ENCODE measurements around the gene KIRREL3. TPM values are rescaled to one million over a fixed set of nuclear protein-coding genes. Genes with fewer than 3 reads are reported as not detected.

Gene KIRREL3
- polyA plus RNA-seq, 2 of the 4 experiments (the other 2 are of a cell fraction), result 3.0 to 11.0 TPM

DNA sequence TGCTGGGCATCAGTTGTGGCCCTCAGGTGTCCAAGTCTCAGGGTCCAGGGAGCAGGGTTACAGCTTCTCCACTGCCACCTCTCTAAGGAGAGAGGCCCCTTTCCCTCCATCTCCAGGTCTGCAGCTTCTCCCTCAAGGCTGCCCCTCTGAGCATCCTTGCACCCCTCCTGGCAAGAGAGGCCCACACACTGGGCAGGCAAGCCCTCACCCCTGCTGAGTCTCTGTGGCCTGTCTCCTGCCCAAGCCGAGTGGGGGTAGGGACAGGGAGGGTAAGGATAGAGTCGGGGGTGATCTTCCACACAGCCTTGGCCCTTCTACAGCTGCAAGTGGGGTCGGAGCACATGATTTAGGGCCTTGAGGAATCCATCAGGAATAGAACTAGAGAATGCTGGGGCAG, 568.5 kb downstream of the KIRREL3 start:
- WGBS (ENCODE audit: missing lambda C conversion rate), result 86% methylated on average over 1 of the region's 3 CpGs
- TF ChIP-seq CHD2 (IDR thresholded peaks at IDR 0.05; ENCODE audit: low read length, partially characterized antibody) (no peak), FOXS1 (CRISPR knock-in tag; IDR thresholded peaks at IDR 0.05) (no peak), MAZ (IDR thresholded peaks at IDR 0.05; ENCODE audit: borderline replicate concordance, low read depth, low read length) (no peak)
- TF ChIP-seq, protein P1, sequence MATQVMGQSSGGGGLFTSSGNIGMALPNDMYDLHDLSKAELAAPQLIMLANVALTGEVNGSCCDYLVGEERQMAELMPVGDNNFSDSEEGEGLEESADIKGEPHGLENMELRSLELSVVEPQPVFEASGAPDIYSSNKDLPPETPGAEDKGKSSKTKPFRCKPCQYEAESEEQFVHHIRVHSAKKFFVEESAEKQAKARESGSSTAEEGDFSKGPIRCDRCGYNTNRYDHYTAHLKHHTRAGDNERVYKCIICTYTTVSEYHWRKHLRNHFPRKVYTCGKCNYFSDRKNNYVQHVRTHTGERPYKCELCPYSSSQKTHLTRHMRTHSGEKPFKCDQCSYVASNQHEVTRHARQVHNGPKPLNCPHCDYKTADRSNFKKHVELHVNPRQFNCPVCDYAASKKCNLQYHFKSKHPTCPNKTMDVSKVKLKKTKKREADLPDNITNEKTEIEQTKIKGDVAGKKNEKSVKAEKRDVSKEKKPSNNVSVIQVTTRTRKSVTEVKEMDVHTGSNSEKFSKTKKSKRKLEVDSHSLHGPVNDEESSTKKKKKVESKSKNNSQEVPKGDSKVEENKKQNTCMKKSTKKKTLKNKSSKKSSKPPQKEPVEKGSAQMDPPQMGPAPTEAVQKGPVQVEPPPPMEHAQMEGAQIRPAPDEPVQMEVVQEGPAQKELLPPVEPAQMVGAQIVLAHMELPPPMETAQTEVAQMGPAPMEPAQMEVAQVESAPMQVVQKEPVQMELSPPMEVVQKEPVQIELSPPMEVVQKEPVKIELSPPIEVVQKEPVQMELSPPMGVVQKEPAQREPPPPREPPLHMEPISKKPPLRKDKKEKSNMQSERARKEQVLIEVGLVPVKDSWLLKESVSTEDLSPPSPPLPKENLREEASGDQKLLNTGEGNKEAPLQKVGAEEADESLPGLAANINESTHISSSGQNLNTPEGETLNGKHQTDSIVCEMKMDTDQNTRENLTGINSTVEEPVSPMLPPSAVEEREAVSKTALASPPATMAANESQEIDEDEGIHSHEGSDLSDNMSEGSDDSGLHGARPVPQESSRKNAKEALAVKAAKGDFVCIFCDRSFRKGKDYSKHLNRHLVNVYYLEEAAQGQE (IDR thresholded peaks at IDR 0.05), result no peak
- TF ChIP-seq, protein P2, sequence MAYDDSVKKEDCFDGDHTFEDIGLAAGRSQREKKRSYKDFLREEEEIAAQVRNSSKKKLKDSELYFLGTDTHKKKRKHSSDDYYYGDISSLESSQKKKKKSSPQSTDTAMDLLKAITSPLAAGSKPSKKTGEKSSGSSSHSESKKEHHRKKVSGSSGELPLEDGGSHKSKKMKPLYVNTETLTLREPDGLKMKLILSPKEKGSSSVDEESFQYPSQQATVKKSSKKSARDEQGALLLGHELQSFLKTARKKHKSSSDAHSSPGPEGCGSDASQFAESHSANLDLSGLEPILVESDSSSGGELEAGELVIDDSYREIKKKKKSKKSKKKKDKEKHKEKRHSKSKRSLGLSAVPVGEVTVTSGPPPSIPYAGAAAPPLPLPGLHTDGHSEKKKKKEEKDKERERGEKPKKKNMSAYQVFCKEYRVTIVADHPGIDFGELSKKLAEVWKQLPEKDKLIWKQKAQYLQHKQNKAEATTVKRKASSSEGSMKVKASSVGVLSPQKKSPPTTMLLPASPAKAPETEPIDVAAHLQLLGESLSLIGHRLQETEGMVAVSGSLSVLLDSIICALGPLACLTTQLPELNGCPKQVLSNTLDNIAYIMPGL (CRISPR knock-in tag; IDR thresholded peaks at IDR 0.05; ENCODE audit: borderline replicate concordance), result no peak
- TF ChIP-seq, protein P3, sequence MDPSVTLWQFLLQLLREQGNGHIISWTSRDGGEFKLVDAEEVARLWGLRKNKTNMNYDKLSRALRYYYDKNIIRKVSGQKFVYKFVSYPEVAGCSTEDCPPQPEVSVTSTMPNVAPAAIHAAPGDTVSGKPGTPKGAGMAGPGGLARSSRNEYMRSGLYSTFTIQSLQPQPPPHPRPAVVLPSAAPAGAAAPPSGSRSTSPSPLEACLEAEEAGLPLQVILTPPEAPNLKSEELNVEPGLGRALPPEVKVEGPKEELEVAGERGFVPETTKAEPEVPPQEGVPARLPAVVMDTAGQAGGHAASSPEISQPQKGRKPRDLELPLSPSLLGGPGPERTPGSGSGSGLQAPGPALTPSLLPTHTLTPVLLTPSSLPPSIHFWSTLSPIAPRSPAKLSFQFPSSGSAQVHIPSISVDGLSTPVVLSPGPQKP (IDR thresholded peaks at IDR 0.05; ENCODE audit: low read depth, low read length), result no peak
- H3K4me2 ChIP-seq, result no peak overlapping the region
- ChIA-PET POLR2A (no interaction called here), CTCF (interaction anchor here (0.6 to 1.0 kb wide), 3 partner anchors 9 to 1062 kb away, joined by 3 to 6 read pairs (median 3); no protein-coding TSS in a partner anchor)
- FAIRE-seq (no peak), ATAC-seq (peak in 1 of 2 experiments; percentile 12; a peak in 1 of 6 replicates), DNase-seq (ENCODE audit: low read depth in 1 of 2, low spot score in 1 of 2) (no peak)
- 0 out of 3 replicates have a peak, but pooled peaks cover 7% of the 10 kb centered on the region for H3K4me1 ChIP-seq
- H3K27ac ChIP-seq, result peak overlapping the region in 1 of 2 experiments; percentile 35; a peak in 2 of 6 replicates
- H3K9me3 ChIP-seq, result no peaks in the 10 kb centered on the region
- H3K4me3 ChIP-seq, result no peak overlapping the region

DNA sequence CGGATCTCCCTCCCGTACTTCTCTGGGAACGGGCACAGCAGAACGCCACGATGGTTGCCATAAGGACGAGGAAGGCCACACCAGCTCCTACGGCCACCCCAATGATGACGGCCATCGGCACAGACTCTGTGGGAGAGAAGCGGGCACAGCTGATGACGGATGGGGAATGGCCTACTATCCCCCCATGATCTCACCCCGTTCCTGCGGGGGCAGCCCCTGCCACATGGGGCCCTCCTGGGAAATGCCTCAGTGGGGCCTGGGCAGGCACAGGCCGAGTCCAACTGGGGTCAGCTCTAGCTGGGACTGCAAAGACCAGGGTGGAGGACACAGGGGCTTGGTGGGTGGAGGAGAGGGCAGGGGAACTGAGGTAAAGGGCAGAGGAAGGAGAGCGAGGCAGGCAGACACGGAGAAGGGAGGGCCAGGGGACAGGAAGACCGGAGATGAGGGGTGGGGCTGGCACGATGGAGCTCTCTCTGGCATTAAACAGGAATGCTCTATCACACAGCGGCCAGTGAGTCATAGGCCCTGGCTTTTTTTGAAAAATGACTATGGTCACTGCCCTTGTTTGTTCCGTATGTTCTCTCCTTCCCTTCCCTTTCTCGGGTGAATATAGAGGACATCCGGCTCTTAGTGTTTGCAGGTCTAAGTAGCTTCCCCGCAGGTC, 569.0 kb downstream of the KIRREL3 start:
- H3K4me1 ChIP-seq, result 0 out of 3 replicates have a peak, but pooled peaks cover 7% of the 10 kb centered on the region
- DNase-seq (ENCODE audit: low read depth in 1 of 2, low spot score in 1 of 2), result peak in 1 of 2 experiments; percentile 10
- no peak for FAIRE-seq
- H3K27ac ChIP-seq, result peak overlapping the region in 1 of 2 experiments; percentile 35; a peak in 2 of 6 replicates
- no peak overlapping the region for H3K4me2 ChIP-seq
- no peak for TF ChIP-seq BHLHE40 (IDR thresholded peaks at IDR 0.05; ENCODE audit: low read depth, low read length)
- TF ChIP-seq, protein P4, sequence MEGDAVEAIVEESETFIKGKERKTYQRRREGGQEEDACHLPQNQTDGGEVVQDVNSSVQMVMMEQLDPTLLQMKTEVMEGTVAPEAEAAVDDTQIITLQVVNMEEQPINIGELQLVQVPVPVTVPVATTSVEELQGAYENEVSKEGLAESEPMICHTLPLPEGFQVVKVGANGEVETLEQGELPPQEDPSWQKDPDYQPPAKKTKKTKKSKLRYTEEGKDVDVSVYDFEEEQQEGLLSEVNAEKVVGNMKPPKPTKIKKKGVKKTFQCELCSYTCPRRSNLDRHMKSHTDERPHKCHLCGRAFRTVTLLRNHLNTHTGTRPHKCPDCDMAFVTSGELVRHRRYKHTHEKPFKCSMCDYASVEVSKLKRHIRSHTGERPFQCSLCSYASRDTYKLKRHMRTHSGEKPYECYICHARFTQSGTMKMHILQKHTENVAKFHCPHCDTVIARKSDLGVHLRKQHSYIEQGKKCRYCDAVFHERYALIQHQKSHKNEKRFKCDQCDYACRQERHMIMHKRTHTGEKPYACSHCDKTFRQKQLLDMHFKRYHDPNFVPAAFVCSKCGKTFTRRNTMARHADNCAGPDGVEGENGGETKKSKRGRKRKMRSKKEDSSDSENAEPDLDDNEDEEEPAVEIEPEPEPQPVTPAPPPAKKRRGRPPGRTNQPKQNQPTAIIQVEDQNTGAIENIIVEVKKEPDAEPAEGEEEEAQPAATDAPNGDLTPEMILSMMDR (IDR thresholded peaks at IDR 0.05), result no peak
- TF ChIP-seq SMC3 (IDR thresholded peaks at IDR 0.05), result no peak
- TF ChIP-seq, protein P3 (IDR thresholded peaks at IDR 0.05; ENCODE audit: low read depth, low read length), result no peak
- no peak for TF ChIP-seq HOXB13 (CRISPR knock-in tag; IDR thresholded peaks at IDR 0.05; ENCODE audit: low read depth)
- no peak for TF ChIP-seq HOXA7 (CRISPR knock-in tag; IDR thresholded peaks at IDR 0.05)
- no peak for TF ChIP-seq GATA3 (IDR thresholded peaks at IDR 0.05; ENCODE audit: borderline replicate concordance)
- TF ChIP-seq, protein P5, sequence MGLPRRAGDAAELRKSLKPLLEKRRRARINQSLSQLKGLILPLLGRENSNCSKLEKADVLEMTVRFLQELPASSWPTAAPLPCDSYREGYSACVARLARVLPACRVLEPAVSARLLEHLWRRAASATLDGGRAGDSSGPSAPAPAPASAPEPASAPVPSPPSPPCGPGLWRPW (IDR thresholded peaks at IDR 0.05), result no peak
- TF ChIP-seq RCOR1 (IDR thresholded peaks at IDR 0.05; ENCODE audit: low read depth, low read length), result no peak
- no peak for TF ChIP-seq HEYL (CRISPR knock-in tag; IDR thresholded peaks at IDR 0.05)
- no peak for TF ChIP-seq MYC (IDR thresholded peaks at IDR 0.05; ENCODE audit: borderline replicate concordance, low read length)
- TF ChIP-seq FOSB (CRISPR knock-in tag; IDR thresholded peaks at IDR 0.05), result no peak
- no peak for TF ChIP-seq JUNB (IDR thresholded peaks at IDR 0.05)
- WGBS (ENCODE audit: missing lambda C conversion rate), result 81% methylated on average over 20 of the region's 23 CpGs
- peak in 1 of 2 experiments; percentile 54; a peak in 2 of 6 replicates for ATAC-seq
- H3K4me3 ChIP-seq, result no peak overlapping the region
- ChIA-PET CTCF (interaction anchor here (0.6 to 1.0 kb wide), 3 partner anchors 9 to 1062 kb away, joined by 3 to 6 read pairs (median 3); no protein-coding TSS in a partner anchor), POLR2A (no interaction called here)
- H3K9me3 ChIP-seq, result no peaks in the 10 kb centered on the region

Data from A549 (cell line).